HG03175 (cell line): ENCODE data around the gene METRNL.

Experiments
- ATAC-seq: cut with Tn5 transposase; IDR thresholded peaks from one replicate; pipeline ENCODE4 v1.9.1; 2021; ENCODE audit warnings: mild to moderate bottlenecking, moderate library complexity; ENCODE audit not compliant: unreplicated experiment

METRNL gene

GRCh38 chr17:83089328-83090132 is 10.1 kb downstream of the METRNL start:
- ATAC-seq, result no peak

GRCh38 chr17:83090444-83091256 is 11.2 kb downstream of the METRNL start:
- no peak for ATAC-seq

- ATAC-seq, result no peak
Observed at GRCh38 chr17:83091257-83092141, 12.1 kb downstream of the METRNL start.

GRCh38 chr17:83092186-83092585 is 12.8 kb downstream of the METRNL start:
- no peak for ATAC-seq

- ATAC-seq, result no peak
Observed at GRCh38 chr17:83092931-83093330, 13.5 kb downstream of the METRNL start.

GRCh38 chr17:83093506-83093905 is 14.1 kb downstream of the METRNL start:
- no peak for ATAC-seq

GRCh38 chr17:83094291-83094690 is 14.9 kb downstream of the METRNL start:
- ATAC-seq, result no peak

- ATAC-seq, result no peak
Observed at GRCh38 chr17:83095016-83095415, 15.6 kb downstream of the METRNL start.

GRCh38 chr17:83096401-83097224 is 17.2 kb downstream of the METRNL start:
- ATAC-seq, result no peak

- no peak for ATAC-seq
Observed at GRCh38 chr17:83097831-83098230, 18.4 kb downstream of the METRNL start.

GRCh38 chr17:83098241-83099085 is 19.1 kb downstream of the METRNL start:
- ATAC-seq, result no peak

- no peak for ATAC-seq
Observed at GRCh38 chr17:83099086-83099555, 19.7 kb downstream of the METRNL start.

- no peak for ATAC-seq
Observed at GRCh38 chr17:83099570-83100181, 20.3 kb downstream of the METRNL start.

GRCh38 chr17:83100220-83100852 is 20.9 kb downstream of the METRNL start:
- ATAC-seq, result no peak

- peak; percentile 43 for ATAC-seq
Observed at GRCh38 chr17:83100853-83101391, 21.5 kb downstream of the METRNL start.

- no peak for ATAC-seq
Observed at GRCh38 chr17:83101805-83102480, 22.5 kb downstream of the METRNL start.

- no peak for ATAC-seq
Observed at GRCh38 chr17:83103200-83103942, 24.0 kb downstream of the METRNL start.
